Activated CD4-positive, alpha-beta T cell treated with anti-CD3 and anti-CD28 coated beads for 24 hours (primary cell): ENCODE measurements around the gene FAM53B.

Experiments used
- DNase-seq, 2 donors: peaks; one replicate each; pipeline ENCODE4 v3.0.0-alpha.2; 2020; ENCODE audit warnings: low read depth in 2 of 2

Gene FAM53B

GRCh38 chr10:124728071-124728829 is 15.9 kb downstream of the FAM53B start:
- DNase-seq: no peak

- DNase-seq: no peak
Observed at GRCh38 chr10:124727361-124727960, 16.7 kb downstream of the FAM53B start.

- no peak for DNase-seq
Observed at GRCh38 chr10:124725791-124726190, 18.4 kb downstream of the FAM53B start.

GRCh38 chr10:124725171-124725631 is 19.0 kb downstream of the FAM53B start:
- DNase-seq: no peak

- no peak for DNase-seq
Observed at GRCh38 chr10:124724279-124725027, 19.7 kb downstream of the FAM53B start.

- DNase-seq: no peak
Observed at GRCh38 chr10:124723826-124724225, 20.4 kb downstream of the FAM53B start.

GRCh38 chr10:124722798-124723783 is 21.1 kb downstream of the FAM53B start:
- peak in 1 of 2 donors; percentile 45 for DNase-seq

GRCh38 chr10:124721330-124722045 is 22.7 kb downstream of the FAM53B start:
- no peak for DNase-seq

GRCh38 chr10:124719213-124719851 is 24.8 kb downstream of the FAM53B start:
- DNase-seq: peak in 1 of 2 donors; percentile 41

- peak; percentile 47 to 65 for DNase-seq
Observed at GRCh38 chr10:124717911-124718741, 26.1 kb downstream of the FAM53B start.

GRCh38 chr10:124717041-124717757 is 27.0 kb downstream of the FAM53B start:
- DNase-seq: no peak

GRCh38 chr10:124716369-124716768 is 27.8 kb downstream of the FAM53B start:
- no peak for DNase-seq

GRCh38 chr10:124715439-124715838 is 28.7 kb downstream of the FAM53B start:
- no peak for DNase-seq

- no peak for DNase-seq
Observed at GRCh38 chr10:124713679-124714255, 30.4 kb downstream of the FAM53B start.

GRCh38 chr10:124712704-124713407 is 31.3 kb downstream of the FAM53B start:
- DNase-seq: no peak

GRCh38 chr10:124711145-124711544 is 33.0 kb downstream of the FAM53B start:
- no peak for DNase-seq

- no peak for DNase-seq
Observed at GRCh38 chr10:124710266-124710881, 33.8 kb downstream of the FAM53B start.
